ENCODE data around the gene ALOX15. TPM values are rescaled to one million over a fixed set of nuclear protein-coding genes. Genes with fewer than 3 reads are reported as not detected.
"Not testable (repeated sequence)": the region's sequence is repeated elsewhere in the genome, so short reads cannot be mapped to it uniquely, and the experiment has no call there.

ALOX15 gene
- total and polyA plus RNA-seq, 10 donors, result 0.04 to 2.6 (median 0.70) TPM; not detected in 1

DNA sequence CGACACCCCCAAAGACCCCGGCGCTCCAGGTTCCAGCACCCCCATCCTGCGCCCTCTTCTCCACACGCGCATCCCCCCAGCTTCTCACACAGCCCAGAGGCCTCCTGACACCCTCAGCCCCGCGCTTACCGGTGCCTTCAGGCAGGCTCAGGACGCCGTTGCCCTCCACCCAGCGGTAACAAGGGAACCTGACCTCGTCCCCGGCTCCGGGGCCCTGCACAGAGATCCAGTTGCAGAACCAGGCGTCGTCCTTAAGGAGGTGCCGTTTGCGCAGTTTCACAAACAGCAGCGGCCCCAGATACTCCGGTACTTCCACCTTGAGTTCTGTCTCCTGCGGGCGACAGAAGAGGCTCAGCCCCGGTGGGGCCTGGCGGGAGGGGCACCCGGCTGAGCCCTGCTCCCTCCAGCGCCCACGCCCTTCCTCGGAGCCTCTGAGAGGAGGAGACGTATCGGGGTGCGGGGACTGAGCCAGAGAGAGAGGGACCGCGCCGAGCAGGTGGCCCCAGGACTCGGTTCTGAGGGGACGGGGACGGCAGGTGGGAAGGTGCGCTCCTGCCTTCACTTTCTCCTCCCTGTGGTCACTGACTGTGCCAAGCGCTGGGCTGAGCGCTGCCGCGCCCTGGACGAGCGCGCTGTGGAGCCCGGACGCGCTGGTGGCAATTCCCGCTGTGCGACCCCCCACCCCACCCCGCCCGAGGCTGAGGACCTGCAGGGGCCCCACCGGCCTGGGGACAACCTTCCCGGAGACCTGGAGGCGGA lies 2.0 kb downstream of the ALOX15 start:
- DNase-seq, result peak; percentile 81
- intact Hi-C loops (cut with DNase I; ENCODE audit: low total_unique reads); H3K9me3 ChIP-seq; H3K27ac ChIP-seq; H3K36me3 ChIP-seq: not testable (repeated sequence)
- H3K4me3 ChIP-seq, result peak overlapping the region in 1 of 8 donors; percentile 47
- peaks cover 0 to 93% (median 30%) of the 10 kb centered on the region in 7 donors for H3K27me3 ChIP-seq (replicated peaks in 1 of 7)
- H3K4me1 ChIP-seq, result peaks cover 7 to 56% (median 37%) of the 10 kb centered on the region in 6 donors
- 4 to 40% (median 6%) methylated on average over 8 to 26 of the region's 56 CpGs for WGBS, 5 donors

- Histone ChIP-seq H3K4me1 (peaks cover 7 to 56% (median 37%) of the 10 kb centered on the region in 6 donors), H3K27me3 (replicated peaks in 1 of 7) (peaks cover 0 to 87% (median 30%) of the 10 kb centered on the region in 7 donors), H3K4me3 (peak overlapping the region in 1 of 8 donors; percentile 47)
- DNase-seq; H3K9me3 ChIP-seq; H3K36me3 ChIP-seq; H3K27ac ChIP-seq; intact Hi-C loops (cut with DNase I; ENCODE audit: low total_unique reads): not testable (repeated sequence)
- WGBS, 5 donors, result 36 to 48% (median 45%) methylated on average over 8 of the region's 8 CpGs
Measured at GRCh38 chr17:4638766-4639165, 2.7 kb downstream of the ALOX15 start.

GRCh38 chr17:4636474-4637100 lies 4.9 kb downstream of the ALOX15 start:
- WGBS, 5 donors, result 36 to 58% (median 43%) methylated on average over 12 of the region's 12 CpGs
- no peak for TF ChIP-seq CTCF (IDR thresholded peaks at IDR 0.05 in 8 of 11, conservative IDR thresholded peaks at IDR 0.05 in 3 of 11)
- Histone ChIP-seq H3K27ac (no peak overlapping the region), H3K9me3 (no peaks in the 10 kb centered on the region), H3K27me3 (replicated peaks in 1 of 7) (peaks cover 0 to 66% (median 17%) of the 10 kb centered on the region in 7 donors), H3K4me3 (peak overlapping the region in 1 of 8 donors; percentile 57), H3K4me1 (peaks cover 7 to 50% (median 34%) of the 10 kb centered on the region in 6 donors), H3K36me3 (no peaks in the 10 kb centered on the region)
- intact Hi-C loops (cut with DNase I; ENCODE audit: low total_unique reads), result no loop called here
- DNase-seq, result no peak

- TF ChIP-seq POLR2A (IDR thresholded peaks at IDR 0.05), result no peak
- TF ChIP-seq POLR2AphosphoS5 (IDR thresholded peaks at IDR 0.05), result peak in 1 of 3 donors; percentile 35
- TF ChIP-seq CTCF (IDR thresholded peaks at IDR 0.05 in 8 of 11, conservative IDR thresholded peaks at IDR 0.05 in 3 of 11), result no peak
- intact Hi-C loops (cut with DNase I; ENCODE audit: low total_unique reads), result no loop called here
- DNase-seq, result no peak
- Histone ChIP-seq H3K9me3 (no peaks in the 10 kb centered on the region), H3K27ac (no peak overlapping the region), H3K4me3 (peak overlapping the region in 4 of 8 donors; percentile 15 to 57 (median 22)), H3K36me3 (no peaks in the 10 kb centered on the region), H3K4me1 (peaks cover 7 to 44% (median 29%) of the 10 kb centered on the region in 6 donors), H3K27me3 (replicated peaks in 1 of 7) (peaks cover 0 to 59% (median 11%) of the 10 kb centered on the region in 7 donors)
- WGBS, 5 donors, result 0 to 9% (median 2%) methylated on average over 10 of the region's 10 CpGs
Measured at GRCh38 chr17:4635823-4636375, 5.6 kb downstream of the ALOX15 start.

- H3K27me3 ChIP-seq (replicated peaks in 1 of 7), result peaks cover 0 to 50% (median 11%) of the 10 kb centered on the region in 7 donors
- intact Hi-C loops (cut with DNase I; ENCODE audit: low total_unique reads), result no loop called here
- WGBS, 5 donors, result 63 to 80% (median 69%) methylated on average over 4 of the region's 4 CpGs
Measured at GRCh38 chr17:4634976-4635375, 6.5 kb downstream of the ALOX15 start.

More at GRCh38 chr17:4634976-4635375, 6.5 kb downstream of the ALOX15 start:
- Histone ChIP-seq H3K36me3 (no peaks in the 10 kb centered on the region), H3K9me3 (no peaks in the 10 kb centered on the region), H3K4me1 (peaks cover 7 to 37% (median 29%) of the 10 kb centered on the region in 6 donors), H3K27ac (no peak overlapping the region), H3K4me3 (no peak overlapping the region)
- TF ChIP-seq POLR2A (IDR thresholded peaks at IDR 0.05) (no peak), POLR2AphosphoS5 (IDR thresholded peaks at IDR 0.05) (no peak), CTCF (IDR thresholded peaks at IDR 0.05 in 8 of 11, conservative IDR thresholded peaks at IDR 0.05 in 3 of 11) (no peak)
- no peak for DNase-seq

All from spleen (tissue), 11 donors.